Right lobe of liver (tissue), 6 donors: ENCODE data around the gene TMEM125. TPM values are rescaled to one million over a fixed set of nuclear protein-coding genes. Genes with fewer than 3 reads are reported as not detected.
A peak's percentile ranks its signal among the peaks of the same experiment; 100 is the strongest.

Experiments used
- ATAC-seq, 4 donors: fragments of 200-7000 bp; cut with Tn5 transposase; one replicate each; pipeline ENCODE4 v1.9.1; 2020; ENCODE audit warnings: mild to moderate bottlenecking in 4 of 4, moderate library complexity in 4 of 4
- DNase-seq, 3 donors: peaks; one replicate each; pipeline ENCODE4 v3.0.0-alpha.2; 2020
- H3K27ac ChIP-seq, 3 donors: fragments of 200-600 bp; one replicate each; pipeline ENCODE4 v1.8.0; 2022
- H3K27me3 ChIP-seq, 2 donors: fragments of 200-600 bp; one replicate each; pipeline ENCODE4 v1.8.0; 2022
- H3K36me3 ChIP-seq, 4 donors: fragments of 200-600 bp; sonication (generic) in 1 of 4; one replicate each; pipeline versions ENCODE4 v1.5.1 to v1.8.0; 2017 to 2022; ENCODE audit warnings: control low read depth in 1 of 4
- H3K4me1 ChIP-seq, 4 donors: fragments of 200-600 bp; sonication (generic) in 1 of 4; one replicate each; pipeline versions ENCODE4 v1.5.1 to v1.8.0; 2017 to 2022; ENCODE audit warnings: control low read depth in 1 of 4
- H3K4me3 ChIP-seq, 3 donors: fragments of 200-600 bp; one replicate each; pipeline ENCODE4 v1.8.0; 2022
- H3K9me3 ChIP-seq, 4 donors: fragments of 200-600 bp; sonication (generic) in 1 of 4; one replicate each; pipeline versions ENCODE4 v1.5.1 to v1.8.0; 2017 to 2022; ENCODE audit warnings: control low read depth in 1 of 4
- POLR2A ChIP-seq: fragments of 450-650 bp; IDR thresholded peaks from one replicate; pipeline ENCODE4 v1.6.1; 2017; ENCODE audit warnings: antibody characterized with exemption, mild to moderate bottlenecking
- WGBS: methylation state at CpG from one replicate; pipeline ENCODE4 v1.1.6; 2018; ENCODE audit warnings: low coverage, low lambda C conversion rate; ENCODE audit not compliant: insufficient coverage; ENCODE audit errors: missing lambda C conversion rate; 5-methylcytosine and 5-hydroxymethylcytosine counted together
- intact Hi-C, 2 donors: fragments of 100-400 bp; cut with DNase I; formaldehyde crosslinking; loops; one replicate each; pipeline versions ENCODE4 v1.11.2 to v1.14.1; 2022
- total RNA-seq, 6 experiments: library from RNA; depleted of rRNA in 2 of 6; stranded (reverse); fragments of >200 nt in 2 of 6; fragmentation: NEBNext Ultra II Directional in 3 of 6; extraction: Animal tissue kit (Norgen Biotek cat#: 25700) in 3 of 6; gene quantifications; one replicate each; pipeline versions ENCODE4 v1.1.0 to v1.2.4, GENCODE V29; 2016 to 2023
- TF ChIP-seq, protein P1 (sequence below), 4 donors: fragments of 200-600 bp in 3 of 4; fragments of 450-650 bp in 1 of 4; IDR thresholded peaks; one replicate each; pipeline versions ENCODE4 v1.5.1 to v1.8.0; 2016 to 2022; ENCODE audit warnings: antibody characterized with exemption in 4 of 4, mild to moderate bottlenecking in 2 of 4
- donor health status: DM: no; HTN: yes; CAD: no.
- donor health status: DM: no; HTN: no; CAD: no.
- donor health status: DM: no; HTN: no; CAD: no.
- donor health status: DM: no; HTN: yes; CAD: no.
- donor health status: DM: no; HTN: yes; CAD: no.

Gene TMEM125
- total RNA-seq, 6 experiments from 2014 or later, result 0.21 to 0.27 TPM; not detected in 4

DNA sequence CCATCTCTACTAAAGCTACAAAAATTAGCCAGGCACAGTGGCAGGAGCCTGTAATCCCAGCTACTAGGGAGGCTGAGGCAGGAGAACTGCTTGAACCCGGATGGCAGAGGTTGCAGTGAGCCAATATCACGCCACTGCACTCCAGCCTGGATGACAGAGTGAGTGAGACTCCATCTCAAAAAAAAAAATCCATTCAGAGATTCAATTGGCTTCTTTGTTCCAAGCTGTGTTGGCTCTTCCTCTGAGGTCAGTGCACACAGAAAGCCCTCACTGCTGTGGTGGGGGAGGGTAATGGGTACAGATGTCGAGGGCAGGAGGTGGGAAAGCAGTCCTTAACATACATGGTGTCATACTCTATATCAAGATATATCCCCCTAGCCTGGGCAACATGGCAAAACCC is 45.7 kb downstream of the TMEM125 start:
- ATAC-seq (no peak), DNase-seq (peak in 1 of 3 donors; percentile 11)
- intact Hi-C loops, result no loop called here
- Histone ChIP-seq H3K27me3 (no peaks in the 10 kb centered on the region), H3K9me3 (no peaks in the 10 kb centered on the region), H3K4me3 (no peak overlapping the region), H3K36me3 (no peaks in the 10 kb centered on the region), H3K4me1 (peaks cover 0 to 29% (median 14%) of the 10 kb centered on the region in 4 donors), H3K27ac (no peak overlapping the region)
- WGBS, result 44% methylated on average over 1 of the region's 3 CpGs
- TF ChIP-seq, protein P1, sequence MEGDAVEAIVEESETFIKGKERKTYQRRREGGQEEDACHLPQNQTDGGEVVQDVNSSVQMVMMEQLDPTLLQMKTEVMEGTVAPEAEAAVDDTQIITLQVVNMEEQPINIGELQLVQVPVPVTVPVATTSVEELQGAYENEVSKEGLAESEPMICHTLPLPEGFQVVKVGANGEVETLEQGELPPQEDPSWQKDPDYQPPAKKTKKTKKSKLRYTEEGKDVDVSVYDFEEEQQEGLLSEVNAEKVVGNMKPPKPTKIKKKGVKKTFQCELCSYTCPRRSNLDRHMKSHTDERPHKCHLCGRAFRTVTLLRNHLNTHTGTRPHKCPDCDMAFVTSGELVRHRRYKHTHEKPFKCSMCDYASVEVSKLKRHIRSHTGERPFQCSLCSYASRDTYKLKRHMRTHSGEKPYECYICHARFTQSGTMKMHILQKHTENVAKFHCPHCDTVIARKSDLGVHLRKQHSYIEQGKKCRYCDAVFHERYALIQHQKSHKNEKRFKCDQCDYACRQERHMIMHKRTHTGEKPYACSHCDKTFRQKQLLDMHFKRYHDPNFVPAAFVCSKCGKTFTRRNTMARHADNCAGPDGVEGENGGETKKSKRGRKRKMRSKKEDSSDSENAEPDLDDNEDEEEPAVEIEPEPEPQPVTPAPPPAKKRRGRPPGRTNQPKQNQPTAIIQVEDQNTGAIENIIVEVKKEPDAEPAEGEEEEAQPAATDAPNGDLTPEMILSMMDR (IDR thresholded peaks at IDR 0.05), result no peak
- no peak for TF ChIP-seq POLR2A

DNA sequence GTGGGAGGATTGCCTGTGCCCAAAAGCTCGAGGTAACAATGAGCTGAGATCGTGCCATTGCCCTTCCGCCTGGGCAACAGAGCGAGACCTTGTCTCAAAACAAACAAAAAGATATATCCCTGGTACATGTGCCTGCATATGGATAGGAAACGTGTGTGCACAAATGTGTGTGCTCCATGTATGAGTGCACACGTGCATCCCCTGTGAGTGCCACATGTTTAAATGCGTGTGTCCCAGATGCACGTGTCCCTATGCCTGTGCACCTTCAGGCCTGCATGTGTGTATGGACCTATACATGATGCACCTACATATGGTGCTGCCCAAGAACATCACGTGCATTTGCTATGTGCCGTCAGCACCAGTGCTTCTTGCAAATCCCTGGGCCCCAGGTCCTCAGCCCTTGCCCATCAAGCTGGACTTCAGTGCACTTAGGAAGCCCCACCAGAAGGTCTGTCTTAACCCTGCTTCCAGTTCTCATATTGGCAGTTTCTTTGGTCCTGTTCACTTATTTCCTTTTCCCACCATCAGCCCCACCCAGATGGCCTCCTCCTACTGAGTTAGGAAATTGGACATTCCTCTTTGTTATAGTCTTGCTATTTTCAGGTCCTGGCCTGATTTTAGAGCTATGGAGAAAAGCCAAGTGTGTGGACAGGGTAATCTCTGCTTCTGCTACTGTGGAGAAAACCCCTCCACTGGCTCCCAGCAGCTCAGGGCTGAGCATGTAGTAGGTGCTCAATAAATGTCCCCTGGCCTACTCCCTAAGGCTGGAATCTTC is 46.4 kb downstream of the TMEM125 start:
- Histone ChIP-seq H3K9me3 (no peaks in the 10 kb centered on the region), H3K4me3 (no peak overlapping the region), H3K27me3 (no peaks in the 10 kb centered on the region), H3K4me1 (peaks cover 0 to 29% (median 14%) of the 10 kb centered on the region in 4 donors), H3K27ac (no peak overlapping the region), H3K36me3 (no peaks in the 10 kb centered on the region)
- TF ChIP-seq, protein P1 (IDR thresholded peaks at IDR 0.05), result no peak
- TF ChIP-seq POLR2A, result no peak
- DNase-seq (peak in 1 of 3 donors; percentile 9), ATAC-seq (no peak)
- intact Hi-C loops, result no loop called here
- 100% methylated on average over 1 of the region's 10 CpGs for WGBS

DNA sequence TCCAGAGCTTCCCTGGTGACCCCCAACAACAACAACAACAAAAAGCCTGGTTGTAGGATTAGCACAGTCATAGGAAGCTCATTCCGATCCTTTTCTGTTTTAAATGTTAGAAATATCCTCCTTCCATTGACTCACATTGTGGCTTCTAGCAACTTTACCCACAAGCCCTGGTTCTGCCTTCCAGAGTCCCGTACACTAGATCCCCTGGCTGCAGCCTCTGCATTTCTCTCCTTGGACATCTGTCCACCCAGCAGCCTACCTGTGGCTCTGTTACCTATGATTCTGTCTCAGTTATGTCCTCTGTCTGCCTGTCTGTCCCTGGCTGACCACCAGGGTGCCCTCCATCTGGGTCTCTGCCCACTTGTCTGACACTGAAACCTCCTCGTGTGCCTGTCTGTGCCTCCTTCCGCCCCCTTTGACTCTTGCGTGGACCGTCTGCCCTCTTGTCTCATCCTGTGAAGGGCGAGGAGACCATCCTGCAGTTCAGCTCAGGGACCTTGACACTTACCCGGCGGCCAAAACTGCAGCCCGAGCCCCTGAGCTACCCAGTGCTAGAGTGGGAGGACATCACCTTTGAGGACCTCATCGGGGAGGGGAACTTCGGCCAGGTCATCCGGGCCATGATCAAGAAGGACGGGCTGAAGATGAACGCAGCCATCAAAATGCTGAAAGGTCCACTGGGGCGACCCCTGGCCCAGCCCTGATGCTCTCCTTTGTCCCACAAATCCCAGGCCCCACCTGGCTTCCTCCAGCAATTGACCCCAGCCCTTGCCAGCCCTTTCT is 47.1 kb downstream of the TMEM125 start:
- ATAC-seq (no peak), DNase-seq (peak in 1 of 3 donors; percentile 42)
- no peak overlapping the region for H3K27ac ChIP-seq
- TF ChIP-seq, protein P1 (IDR thresholded peaks at IDR 0.05), result no peak
- H3K4me3 ChIP-seq, result no peak overlapping the region
- no peaks in the 10 kb centered on the region for H3K27me3 ChIP-seq
- no peaks in the 10 kb centered on the region for H3K9me3 ChIP-seq
- intact Hi-C loops, result no loop called here
- peaks cover 0 to 25% (median 12%) of the 10 kb centered on the region in 4 donors for H3K4me1 ChIP-seq
- 79% methylated on average over 2 of the region's 16 CpGs for WGBS
- no peaks in the 10 kb centered on the region for H3K36me3 ChIP-seq

DNA sequence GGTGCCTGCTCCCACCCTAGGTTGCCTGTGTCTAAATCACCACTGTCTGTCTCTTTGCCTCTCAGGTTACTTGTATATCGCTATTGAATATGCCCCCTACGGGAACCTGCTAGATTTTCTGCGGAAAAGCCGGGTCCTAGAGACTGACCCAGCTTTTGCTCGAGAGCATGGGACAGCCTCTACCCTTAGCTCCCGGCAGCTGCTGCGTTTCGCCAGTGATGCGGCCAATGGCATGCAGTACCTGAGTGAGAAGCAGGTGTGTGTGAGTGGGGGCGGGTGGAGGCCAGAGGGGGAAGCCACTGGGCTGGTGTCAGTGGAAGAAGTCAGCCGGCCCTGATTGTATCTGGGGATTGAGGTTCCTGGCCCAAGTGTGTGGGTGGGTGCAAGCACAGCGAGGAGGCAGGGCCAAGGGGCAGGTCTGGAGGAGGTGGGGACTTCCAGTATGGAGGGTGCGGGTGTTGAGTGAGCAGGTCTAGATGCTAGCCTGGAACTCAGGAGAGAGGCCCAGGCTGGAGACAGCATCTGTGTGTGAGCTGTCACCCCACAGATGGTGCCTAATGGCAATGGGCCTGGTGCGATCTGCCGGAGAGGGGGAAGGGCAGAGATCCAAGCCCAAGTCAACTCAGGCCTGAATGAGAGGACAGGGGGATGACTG is 48.2 kb downstream of the TMEM125 start:
- Histone ChIP-seq H3K27ac (no peak overlapping the region), H3K27me3 (no peaks in the 10 kb centered on the region), H3K36me3 (no peaks in the 10 kb centered on the region), H3K9me3 (no peaks in the 10 kb centered on the region), H3K4me1 (peaks cover 0 to 17% (median 7%) of the 10 kb centered on the region in 4 donors), H3K4me3 (no peak overlapping the region)
- ATAC-seq, result no peak
- TF ChIP-seq POLR2A, result no peak
- TF ChIP-seq, protein P1 (IDR thresholded peaks at IDR 0.05), result no peak
- intact Hi-C loops, result no loop called here
- no peak for DNase-seq
- 94% methylated on average over 8 of the region's 15 CpGs for WGBS
